Non-pigmented ciliary epithelial cell (primary cell): ENCODE measurements around the gene ATP10A.

ENCODE experiments used
- DNase-seq: peaks from one replicate; pipeline ENCODE4 v3.0.0-alpha.2; 2010; ENCODE audit warnings: low read depth

ATP10A gene

GRCh38 chr15:25717457-25718168, 145.5 kb downstream of the ATP10A start:
- no peak for DNase-seq

- DNase-seq, result no peak
Observed at GRCh38 chr15:25717127-25717456, 146.0 kb downstream of the ATP10A start.

DNA sequence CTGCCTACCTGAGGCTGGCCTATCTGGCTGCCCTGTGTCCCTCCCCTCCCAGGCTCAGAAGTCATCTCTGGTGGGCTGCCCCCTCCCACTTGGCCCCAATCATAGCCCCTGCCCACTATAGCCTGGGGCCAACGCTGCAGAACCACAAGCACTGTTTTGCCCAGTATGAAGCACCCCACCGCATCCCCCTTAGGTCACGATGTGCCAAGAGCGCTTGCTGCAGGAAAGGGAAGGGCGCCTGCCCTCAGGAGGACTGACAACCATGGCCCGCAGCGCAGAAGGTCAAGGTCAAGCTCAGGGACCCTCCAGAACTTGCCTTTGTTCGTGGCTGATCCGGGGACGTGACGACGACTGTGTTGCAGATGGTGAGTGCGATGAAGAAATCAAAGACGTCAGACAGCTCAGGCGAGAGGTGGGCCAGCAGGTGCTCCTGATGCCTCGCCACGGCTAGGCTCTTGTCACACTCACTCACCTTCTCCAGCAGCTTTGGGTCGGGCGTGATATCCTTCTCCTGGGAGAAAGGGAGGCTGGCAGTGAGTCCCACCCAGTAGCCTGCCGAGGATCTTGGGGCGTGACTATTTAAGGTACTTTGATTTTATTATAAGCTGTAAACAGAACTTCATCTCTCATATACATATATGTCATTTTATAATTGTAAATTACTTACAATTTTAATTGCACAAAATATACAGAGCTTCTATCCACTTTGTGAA, 146.6 kb downstream of the ATP10A start:
- DNase-seq, result no peak

DNA sequence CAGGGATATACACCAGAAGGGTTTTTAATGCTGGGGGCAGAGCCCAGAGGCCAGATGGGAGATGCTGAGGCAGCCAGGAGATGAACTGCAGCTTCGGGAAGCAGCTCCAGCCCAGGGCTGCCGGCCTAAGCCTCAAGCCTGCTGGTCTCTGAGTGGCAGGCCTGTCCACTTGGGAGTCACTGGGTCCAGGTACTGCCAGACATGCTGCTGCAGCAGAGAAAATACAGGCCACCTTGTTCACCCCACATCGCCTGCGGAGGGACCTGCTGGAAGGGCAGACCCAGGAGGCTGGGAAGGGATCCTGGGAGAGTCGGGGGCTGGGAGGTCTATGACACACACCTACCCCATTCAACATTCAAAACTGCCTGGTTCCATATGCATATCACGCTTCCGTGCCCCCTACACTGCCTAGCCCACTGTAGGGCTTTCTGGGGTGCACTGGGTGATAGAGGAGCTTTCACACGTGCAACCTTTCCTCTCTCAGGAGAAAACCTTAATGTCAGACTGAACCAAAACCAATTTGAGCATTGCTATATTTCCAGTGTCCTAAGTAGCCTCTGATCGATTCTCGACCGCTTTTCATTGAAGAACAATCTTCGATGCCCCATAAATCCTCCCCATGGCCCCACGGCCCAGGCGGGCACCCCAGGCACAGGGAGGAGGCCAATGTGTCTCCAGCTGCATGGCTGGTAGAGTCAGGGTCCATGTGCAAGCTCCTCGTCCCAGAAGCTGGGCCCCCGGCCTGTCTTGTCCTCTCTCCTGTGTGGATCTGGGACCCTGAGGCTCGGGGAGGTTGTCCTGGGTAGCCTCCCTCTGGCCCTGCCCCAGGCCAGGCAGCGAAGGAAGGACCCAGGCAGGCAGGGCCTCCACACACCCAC, 147.4 kb downstream of the ATP10A start:
- no peak for DNase-seq

DNA sequence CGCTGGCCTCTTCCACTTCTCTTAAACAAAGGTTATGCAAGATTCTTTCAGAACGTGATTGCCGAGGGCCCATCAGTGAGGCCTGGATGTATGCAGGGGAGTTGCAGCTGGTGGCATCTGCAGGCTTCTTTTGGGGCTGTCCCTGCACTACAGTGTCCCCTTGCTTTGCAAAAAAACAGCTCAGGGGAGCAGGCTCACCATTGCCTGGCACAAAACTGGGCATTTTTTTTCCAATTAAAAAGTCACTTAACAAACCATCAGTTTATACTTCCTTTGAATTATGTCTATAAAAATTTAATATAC, 148.6 kb downstream of the ATP10A start:
- DNase-seq, result no peak

DNA sequence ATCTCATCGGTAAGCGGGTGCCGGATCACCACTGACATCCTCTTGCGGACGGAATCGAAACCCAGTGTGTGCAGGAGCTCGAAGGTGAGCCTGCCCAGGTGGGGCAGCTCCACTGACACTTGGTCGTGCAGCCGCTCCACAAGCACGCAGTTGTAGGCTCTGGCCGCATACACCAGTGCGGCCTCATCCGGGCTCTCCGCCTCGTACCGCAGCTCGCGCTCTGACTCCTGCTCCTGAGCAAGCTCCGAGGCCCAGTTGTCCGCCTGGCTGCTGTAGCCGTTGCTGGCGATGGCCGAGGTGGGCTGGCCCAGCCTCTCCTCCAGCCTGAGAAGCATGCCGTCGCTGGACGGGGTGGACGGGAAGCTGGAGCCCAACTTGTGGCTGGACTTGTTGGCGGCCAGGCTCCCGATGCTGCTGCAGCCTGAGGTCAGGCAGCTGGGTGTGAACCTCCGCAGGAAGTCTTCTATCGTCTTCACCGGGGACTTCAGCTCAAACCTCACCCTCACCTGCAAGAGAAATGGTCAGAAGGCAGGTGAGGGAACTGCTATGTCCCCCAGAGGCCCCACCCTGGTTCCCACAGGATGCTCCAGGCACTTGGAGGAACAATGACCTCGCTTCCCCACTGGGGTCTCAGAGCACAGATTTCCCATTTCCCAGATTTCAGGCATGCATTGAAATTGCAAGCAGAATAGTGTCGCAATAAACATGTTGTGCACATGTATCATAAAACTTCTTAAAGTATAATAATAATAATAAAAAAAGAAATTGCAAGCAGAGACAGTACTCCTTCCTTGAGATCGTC, 149.2 kb downstream of the ATP10A start:
- no peak for DNase-seq

DNA sequence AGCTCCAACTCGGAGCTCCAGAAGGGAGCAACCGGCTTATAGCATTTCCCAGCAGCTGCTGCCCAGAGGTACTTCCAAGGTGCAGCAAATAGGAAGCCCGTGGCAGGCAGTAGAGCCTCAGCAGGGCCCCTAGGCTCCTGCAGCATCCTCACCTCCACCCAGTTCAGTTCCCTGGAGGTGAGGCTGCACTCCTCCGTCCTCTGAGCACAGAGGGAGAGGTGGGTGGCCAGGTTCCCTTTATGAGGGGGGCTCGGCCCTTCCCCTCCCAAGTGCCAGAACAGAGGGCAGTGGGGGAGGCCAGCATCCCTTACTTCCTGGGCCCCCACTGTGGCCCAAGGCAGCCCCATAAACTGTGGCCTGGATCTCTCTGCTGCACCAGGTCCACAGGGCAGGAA, 150.2 kb downstream of the ATP10A start:
- no peak for DNase-seq

GRCh38 chr15:25712192-25712960, 150.8 kb downstream of the ATP10A start:
- no peak for DNase-seq

DNA sequence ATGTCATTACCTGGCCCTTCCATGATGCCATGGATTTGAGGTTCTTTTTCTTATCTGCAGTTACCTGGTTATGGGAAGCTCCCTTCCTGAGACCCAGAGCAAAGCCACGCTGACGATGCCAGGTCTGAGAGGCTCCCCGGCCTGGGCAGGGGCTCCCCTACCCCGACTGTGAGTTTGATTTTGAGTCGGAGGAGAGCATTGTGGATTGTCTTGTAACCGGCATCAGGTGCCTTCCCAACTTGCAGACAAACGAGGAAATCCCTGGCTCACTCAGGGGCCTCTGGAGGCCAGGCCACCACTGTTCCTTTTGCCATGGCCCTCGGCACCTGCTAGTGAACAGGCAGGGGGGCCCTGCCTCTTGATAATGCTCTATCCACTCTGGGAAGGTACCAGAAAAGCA, 151.4 kb downstream of the ATP10A start:
- no peak for DNase-seq

DNA sequence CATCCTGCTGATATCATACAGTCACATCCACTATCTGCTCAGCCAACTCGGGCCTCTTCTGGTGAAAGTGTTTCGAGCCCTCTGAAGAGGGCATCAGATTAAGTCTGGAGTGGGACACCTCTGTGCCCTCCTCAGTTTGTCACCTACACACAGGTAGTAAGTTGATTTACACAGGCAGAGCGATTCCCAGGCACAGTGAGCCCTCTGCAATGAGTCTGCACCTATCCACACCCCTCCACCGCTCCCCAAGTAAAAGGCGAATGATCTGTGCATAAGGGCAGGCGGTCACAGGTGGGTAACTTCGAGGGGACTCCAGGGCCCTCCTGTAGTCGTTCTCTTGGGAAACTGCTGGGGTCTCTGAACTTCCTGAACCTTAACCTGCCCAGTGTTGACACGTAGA, 152.0 kb downstream of the ATP10A start:
- DNase-seq, result no peak

DNA sequence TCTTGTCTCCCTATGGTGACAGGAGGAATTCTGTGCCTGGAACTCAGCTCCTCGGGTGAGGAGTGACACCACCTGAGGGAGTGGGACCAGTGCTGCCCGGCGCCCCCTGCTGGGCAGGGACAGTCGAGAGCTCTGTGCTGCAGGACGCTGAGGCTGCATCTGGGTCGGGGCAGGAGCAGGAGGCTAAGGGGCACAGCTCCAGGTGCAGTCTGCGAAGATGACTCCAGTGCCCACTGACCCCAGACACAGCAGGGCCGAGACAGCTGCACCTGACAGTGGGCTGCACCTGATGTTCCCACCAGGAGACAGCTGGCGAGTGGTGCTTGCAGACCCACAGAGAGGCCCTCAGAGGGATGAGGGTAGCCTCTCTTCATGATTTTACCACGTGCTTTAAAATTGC, 152.9 kb downstream of the ATP10A start:
- no peak for DNase-seq

GRCh38 chr15:25709437-25710159, 153.5 kb downstream of the ATP10A start:
- no peak for DNase-seq

DNA sequence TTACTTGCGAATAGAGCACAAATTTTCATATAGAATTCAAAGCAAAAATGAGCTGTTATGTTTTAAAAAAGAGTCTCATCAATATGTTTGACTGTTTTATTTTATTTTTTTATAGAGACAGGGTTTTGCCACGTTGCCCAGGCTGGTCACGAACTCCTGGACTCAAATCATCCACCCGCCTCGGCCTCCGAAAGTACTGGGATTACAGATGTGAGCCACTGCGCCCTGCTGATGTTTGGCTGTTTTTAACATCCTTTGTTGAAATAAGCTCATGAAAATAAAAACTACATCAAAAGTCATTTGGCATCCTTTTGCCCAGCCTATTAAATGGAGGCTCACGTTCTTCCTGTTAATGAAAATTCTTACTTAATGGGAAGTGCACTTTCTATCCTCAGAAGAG, 154.7 kb downstream of the ATP10A start:
- DNase-seq, result no peak

- DNase-seq, result no peak
Observed at GRCh38 chr15:25707656-25708365, 155.3 kb downstream of the ATP10A start.

GRCh38 chr15:25706176-25706955, 156.8 kb downstream of the ATP10A start:
- DNase-seq, result no peak

- no peak for DNase-seq
Observed at GRCh38 chr15:25705433-25706115, 157.6 kb downstream of the ATP10A start.

- no peak for DNase-seq
Observed at GRCh38 chr15:25703726-25704125, 159.4 kb downstream of the ATP10A start.

DNA sequence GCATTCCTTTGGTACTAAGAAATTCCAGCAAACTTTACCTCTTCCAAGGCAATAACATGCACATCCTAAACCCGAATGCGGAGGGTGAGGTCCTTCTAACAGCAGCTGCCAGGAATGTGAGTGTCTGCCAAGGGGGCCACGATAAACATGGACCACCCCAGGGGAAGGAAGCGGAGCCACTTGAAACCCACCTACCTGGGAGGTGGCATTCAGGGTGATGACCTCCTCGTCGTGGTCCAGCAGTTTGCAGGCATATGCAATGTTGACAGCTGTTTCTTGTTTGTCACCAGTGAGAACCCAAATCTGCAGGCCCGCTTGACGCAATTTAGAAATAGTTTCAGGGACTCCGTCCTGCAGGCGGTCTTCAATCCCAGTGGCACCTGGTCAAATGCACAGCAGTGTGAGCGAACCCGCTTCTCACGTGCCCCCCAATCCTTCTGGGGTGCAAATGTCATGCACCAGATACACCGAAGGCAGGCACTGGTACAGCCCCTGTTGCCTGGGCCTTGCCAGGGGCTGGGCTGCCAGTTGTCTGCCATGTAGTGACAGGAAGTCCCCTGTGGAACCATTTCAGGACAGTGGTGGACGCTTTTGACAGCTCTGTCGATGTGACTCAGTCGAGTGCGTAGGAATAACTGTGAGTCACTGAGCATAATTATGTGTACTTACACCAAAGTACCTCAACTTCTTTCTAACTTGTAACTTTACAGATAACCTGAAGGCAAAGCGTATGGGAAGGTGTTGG, 161.2 kb downstream of the ATP10A start:
- DNase-seq, result no peak
